GM12892 (cell line): ENCODE data around the gene SKOR1.

Experiments used
- POLR2A ChIP-seq: IDR thresholded peaks from 2 replicates; pipeline ENCODE4 v1.6.1; 2011; ENCODE audit warnings: low read depth, low read length, control low read depth
- POLR2AphosphoS5 ChIP-seq: IDR thresholded peaks from 2 replicates; pipeline ENCODE4 v1.6.1; 2011; ENCODE audit warnings: low read depth, low read length, control low read depth

DNA sequence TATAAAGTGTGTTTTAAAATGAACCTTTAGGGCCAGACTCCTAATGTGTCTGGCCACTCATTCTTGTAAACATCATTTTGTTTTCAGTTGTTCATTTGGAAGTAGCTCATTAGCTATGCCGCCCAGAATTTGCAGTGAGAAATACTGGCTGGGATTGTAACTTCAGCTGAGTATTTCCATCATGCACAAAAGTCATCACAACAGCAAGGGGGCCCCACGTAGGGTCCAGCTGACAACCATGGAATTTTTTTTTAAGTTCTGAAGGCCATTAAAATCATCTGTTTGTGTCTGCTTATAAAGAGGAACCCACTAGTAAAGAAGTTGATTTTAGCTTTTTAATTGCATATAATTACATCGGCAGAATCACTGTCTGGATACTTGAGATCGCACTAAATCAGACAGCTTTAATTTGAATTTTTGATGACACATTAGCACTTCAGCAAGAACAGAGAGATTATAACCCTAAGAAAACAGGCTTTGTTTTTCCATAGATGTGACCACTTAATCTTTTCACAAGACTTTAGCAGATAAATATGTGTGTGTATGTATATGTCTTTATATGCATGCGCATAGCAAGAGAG, 46.3 kb upstream of the SKOR1 start:
- no peak for TF ChIP-seq POLR2AphosphoS5
- TF ChIP-seq POLR2A, result no peak
